GM18867 (cell line): Measurements from ENCODE around the gene KMT5B.

Source experiments
- ATAC-seq: cut with Tn5 transposase; IDR thresholded peaks from one replicate; pipeline ENCODE4 v1.9.1; 2021; ENCODE audit warnings: mild to moderate bottlenecking, moderate library complexity; ENCODE audit not compliant: unreplicated experiment

The KMT5B gene

GRCh38 chr11:68146704-68147474 is 66.2 kb downstream of the KMT5B start:
- no peak for ATAC-seq

- ATAC-seq = no peak
These were observed 67.0 kb downstream of the KMT5B start for GRCh38 chr11:68146010-68146540.

GRCh38 chr11:68145120-68145866 is 67.8 kb downstream of the KMT5B start:
- ATAC-seq = no peak

GRCh38 chr11:68143310-68143689 is 69.8 kb downstream of the KMT5B start:
- ATAC-seq = no peak

- no peak for ATAC-seq
These were observed 70.4 kb downstream of the KMT5B start for GRCh38 chr11:68142441-68143309.

GRCh38 chr11:68142028-68142412 is 71.1 kb downstream of the KMT5B start:
- no peak for ATAC-seq

GRCh38 chr11:68141246-68142027 is 71.7 kb downstream of the KMT5B start:
- ATAC-seq = no peak

GRCh38 chr11:68140496-68141245 is 72.4 kb downstream of the KMT5B start:
- no peak for ATAC-seq

- no peak for ATAC-seq
These were observed 74.9 kb downstream of the KMT5B start for GRCh38 chr11:68138237-68138636.

GRCh38 chr11:68137833-68138232 is 75.3 kb downstream of the KMT5B start:
- ATAC-seq = no peak

- ATAC-seq = no peak
These were observed 76.2 kb downstream of the KMT5B start for GRCh38 chr11:68136866-68137265.

GRCh38 chr11:68135161-68135560 is 77.9 kb downstream of the KMT5B start:
- ATAC-seq = no peak

- no peak for ATAC-seq
These were observed 79.3 kb downstream of the KMT5B start for GRCh38 chr11:68133761-68134160.

GRCh38 chr11:68130121-68130520 is 83.0 kb downstream of the KMT5B start:
- no peak for ATAC-seq

GRCh38 chr11:68128682-68129327 is 84.3 kb downstream of the KMT5B start:
- ATAC-seq = no peak

- no peak for ATAC-seq
These were observed 85.1 kb downstream of the KMT5B start for GRCh38 chr11:68127714-68128681.

- no peak for ATAC-seq
These were observed 87.9 kb downstream of the KMT5B start for GRCh38 chr11:68125164-68125563.

GRCh38 chr11:68122936-68123539 is 90.1 kb downstream of the KMT5B start:
- ATAC-seq = no peak
